ENCODE results near the gene OS9.
A peak's percentile ranks its signal among the peaks of the same experiment; 100 is the strongest.

OS9 gene

GRCh38 chr12:57736741-57737466 lies 43.0 kb downstream of the OS9 start:
- DNase-seq: peak; percentile 48

DNA sequence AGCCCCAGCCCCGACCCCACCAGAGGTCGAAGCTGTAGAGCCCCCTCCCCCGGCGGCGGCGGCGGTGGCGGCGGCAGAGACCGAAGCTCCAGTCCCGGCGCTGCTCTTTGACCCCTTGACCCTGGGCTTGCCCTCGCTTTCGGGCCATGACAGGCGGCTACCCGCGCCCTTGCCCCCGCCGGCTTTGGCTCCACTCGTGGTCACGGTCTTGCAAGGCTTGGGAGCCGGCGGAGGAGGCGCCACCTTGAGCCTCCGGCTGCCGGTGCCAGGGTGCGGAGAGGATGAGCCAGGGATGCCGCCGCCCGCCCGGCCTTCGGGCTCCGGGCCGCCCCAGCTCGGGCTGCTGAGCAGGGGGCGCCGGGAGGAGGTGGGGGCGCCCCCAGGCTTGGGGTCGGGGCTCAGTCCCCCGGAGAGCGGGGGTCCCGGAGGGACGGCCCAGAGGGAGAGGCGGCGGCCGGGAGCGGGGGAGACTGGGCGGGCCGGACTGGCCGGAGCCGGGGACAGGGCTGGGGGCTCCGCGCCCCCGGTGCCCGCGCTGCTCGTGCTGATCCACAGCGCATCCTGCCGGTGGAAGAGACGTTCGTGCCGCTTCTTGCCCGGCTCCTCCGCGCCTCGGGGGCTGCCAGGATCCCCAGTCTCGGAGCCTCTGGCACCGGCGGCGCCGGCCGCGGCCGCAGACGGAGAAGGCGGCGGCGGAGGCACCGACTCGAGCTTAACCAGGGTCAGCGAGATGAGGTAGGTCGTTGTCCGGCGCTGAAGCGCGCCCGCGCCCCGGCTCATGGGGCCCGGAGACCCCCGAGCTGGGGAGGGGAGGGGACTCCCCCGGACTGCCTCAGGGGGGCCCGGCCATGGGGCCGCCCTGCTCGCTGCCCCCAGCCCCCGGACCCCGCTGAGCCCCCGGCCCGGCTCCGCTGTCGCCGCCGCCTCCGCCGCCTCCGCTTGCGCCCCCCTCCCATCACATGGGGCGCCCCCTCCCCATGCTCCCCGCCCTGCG lies 43.8 kb downstream of the OS9 start:
- peak; percentile 71 for DNase-seq

- peak; percentile 87 for DNase-seq
Measured at GRCh38 chr12:57738661-57739237, 44.8 kb downstream of the OS9 start, which contains the start of gene AGAP2. Gene AGAP2, minus strand, starts transcription at chr12:57738742. Its CDS starts 496 bp downstream, at chr12:57738246.

- DNase-seq: no peak
Measured at GRCh38 chr12:57739387-57739786, 45.5 kb downstream of the OS9 start.

- DNase-seq: no peak
Measured at GRCh38 chr12:57739914-57740538, 46.1 kb downstream of the OS9 start.

- no peak for DNase-seq
Measured at GRCh38 chr12:57740656-57741412, 46.9 kb downstream of the OS9 start.

GRCh38 chr12:57741413-57741789 lies 47.5 kb downstream of the OS9 start:
- DNase-seq: no peak

DNA sequence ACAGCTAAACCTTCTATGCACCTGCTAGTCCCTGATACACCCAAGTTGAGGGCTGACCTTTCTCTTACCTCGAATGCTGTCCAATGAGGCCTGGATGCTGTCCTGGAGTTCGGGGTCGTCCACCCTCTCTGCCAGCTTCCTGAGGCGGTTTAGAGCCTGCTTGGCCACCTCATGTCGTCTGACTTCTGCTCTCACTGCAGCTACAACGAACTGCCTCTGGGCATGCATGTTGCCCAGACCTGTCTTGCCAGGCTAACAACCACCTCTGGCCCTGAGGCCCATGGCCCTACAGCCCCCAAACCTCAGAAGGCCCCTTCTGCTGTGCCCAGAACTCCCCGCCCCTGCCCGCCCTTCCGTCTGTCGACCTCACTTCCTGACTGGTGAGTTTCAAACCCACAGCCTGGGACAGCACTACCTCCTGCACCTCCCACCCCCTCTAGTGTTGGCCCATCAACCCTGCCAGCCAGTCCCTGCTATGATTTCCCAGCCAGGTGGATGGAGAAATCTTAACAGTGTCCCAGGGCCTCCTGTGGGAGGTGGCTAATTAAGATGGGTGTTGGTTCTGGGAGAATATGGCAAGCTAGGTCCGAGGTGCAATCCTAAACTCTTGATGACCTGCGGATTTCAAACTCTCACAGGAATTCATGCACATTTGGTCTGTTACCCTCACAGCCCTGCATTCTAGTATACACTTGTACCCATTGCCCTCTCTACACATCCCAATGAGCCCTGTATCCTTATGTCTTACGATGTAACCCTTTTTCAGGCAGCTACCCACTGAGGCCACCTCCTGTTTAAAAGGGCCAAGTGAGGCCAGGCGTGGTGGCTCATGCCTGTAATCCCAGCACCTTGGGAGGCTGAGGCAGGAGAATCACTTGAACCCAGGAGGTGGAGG lies 48.2 kb downstream of the OS9 start:
- DNase-seq: no peak

- no peak for DNase-seq
Measured at GRCh38 chr12:57743769-57744168, 49.8 kb downstream of the OS9 start.

GRCh38 chr12:57744194-57744776 lies 50.4 kb downstream of the OS9 start:
- DNase-seq: no peak

DNA sequence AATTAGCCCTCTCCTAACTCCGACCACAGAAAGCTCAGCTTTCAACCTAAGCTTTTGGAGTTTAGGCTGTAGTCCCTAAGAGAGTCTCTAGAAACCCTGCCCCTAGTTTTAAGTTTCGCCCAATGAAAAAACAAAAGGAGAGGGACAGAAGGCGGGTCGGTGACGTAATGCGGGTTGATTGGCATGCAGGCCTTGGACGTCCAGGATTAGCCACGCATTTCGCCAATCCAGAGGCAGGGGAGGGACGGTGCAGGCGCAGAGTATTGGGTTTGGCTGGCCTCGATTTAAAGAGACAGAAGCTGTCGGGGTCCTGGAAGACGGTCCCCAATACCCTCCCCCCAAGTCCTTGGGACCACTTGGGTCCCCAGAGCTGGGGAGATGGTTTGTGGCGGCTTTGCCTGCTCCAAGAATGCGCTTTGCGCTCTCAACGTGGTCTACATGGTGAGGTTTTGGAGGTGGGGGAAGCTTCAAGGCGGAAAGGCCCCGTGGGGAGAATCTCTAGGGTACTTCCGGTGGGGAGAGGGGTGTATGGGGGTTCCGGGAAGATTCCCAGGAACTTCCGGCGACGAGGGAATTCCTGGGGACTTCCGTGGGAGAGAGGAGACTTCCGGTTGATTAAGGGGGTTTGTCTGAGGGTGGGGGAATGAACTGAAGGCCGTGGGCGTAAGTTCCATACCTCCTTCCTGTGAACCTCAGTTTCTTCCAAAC lies 51.0 kb downstream of the OS9 start, which contains the start of gene TSPAN31:
Gene TSPAN31, plus strand, starts transcription at position 263 of the 708 bp plus-strand sequence. Its CDS starts 116 bp downstream, at position 379.
- DNase-seq: peak; percentile 99

DNA sequence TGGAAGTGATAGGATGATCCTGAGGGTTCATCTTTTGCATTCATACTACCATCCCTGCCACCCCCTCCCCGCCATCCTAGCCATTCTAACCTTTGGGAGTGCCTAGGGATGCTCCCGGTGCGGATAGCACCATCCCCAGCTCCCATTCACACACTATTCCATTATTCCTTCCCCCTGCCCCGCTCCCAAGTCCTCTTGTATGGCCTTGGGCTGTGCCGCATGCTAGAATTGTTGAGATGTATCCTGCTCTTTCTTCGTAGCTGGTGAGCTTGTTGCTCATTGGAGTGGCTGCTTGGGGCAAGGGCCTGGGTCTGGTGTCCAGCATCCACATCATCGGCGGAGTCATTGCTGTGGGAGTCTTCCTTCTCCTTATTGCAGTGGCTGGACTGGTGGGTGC lies 51.6 kb downstream of the OS9 start:
- no peak for DNase-seq

GRCh38 chr12:57746025-57746424 lies 52.1 kb downstream of the OS9 start:
- DNase-seq: no peak

- DNase-seq: no peak
Measured at GRCh38 chr12:57749061-57749460, 55.1 kb downstream of the OS9 start.

GRCh38 chr12:57750561-57751431 lies 56.9 kb downstream of the OS9 start:
- DNase-seq: no peak

DNA sequence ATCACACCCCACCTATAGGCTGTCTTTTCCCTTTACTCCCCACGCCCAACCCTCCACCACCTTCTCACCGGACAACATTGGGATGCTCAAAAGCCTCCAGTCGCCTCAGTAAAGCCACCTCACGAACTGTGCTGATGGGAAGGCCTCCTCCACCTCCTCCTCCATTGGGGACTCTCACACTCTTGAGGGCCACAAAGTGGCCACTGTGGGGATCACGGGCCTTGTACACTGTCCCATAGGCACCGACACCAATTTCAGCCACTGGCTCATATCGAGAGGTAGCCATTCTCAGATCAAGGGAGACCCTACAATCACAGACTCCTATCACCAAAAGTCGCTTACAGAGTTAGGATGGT lies 57.5 kb downstream of the OS9 start:
- DNase-seq: no peak

DNA sequence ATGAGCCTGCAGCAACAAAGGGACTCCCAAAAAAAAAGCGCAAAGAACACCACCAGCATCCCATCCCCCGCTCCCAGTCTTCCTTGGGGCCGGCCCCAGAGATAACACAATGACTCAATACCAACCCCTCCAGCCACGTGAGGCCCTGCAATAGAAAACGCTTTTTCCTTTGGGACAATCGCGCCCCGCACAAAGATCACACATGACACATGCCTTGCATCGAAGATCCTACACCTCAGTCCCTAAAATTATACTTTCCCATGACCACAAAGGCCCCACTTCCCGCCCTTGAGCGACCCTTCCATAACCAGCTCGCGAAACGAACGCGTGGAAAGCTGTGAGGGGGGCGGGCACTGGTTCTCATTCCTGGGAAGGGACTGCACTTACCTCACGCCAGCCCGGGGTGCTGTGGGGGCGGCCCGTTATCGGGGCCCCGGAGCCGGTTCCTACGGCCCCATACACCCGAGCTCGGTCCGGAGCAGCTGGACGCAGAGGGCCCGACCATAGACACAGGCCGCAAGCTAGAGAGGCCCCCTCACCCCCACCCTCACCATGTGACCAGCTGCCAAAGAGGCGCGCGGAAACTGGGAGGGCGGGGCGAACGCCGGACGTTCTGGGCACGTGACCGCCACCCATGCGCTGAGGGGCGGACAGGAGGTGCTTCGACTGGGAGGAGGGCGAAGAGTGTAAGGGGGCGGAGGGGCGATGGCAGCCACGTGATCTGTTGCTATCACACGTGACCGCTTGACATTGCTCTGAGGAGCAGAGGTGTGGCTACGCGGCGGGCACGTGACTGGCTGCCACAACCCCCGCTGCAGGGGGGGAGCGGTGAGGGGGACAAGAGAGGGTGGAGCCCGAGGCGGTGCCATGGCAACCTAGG lies 58.1 kb downstream of the OS9 start, which contains the start of gene CDK4:
Gene CDK4, minus strand, starts transcription at position 523 of the 880 bp plus-strand sequence. CDS start 593 bp downstream, outside the sequence.
- peak; percentile 99 for DNase-seq

GRCh38 chr12:57752668-57753000 lies 58.7 kb downstream of the OS9 start:
- DNase-seq: no peak

All from eye (tissue), 1 donor.